ENCODE measurements around the gene KCNQ1.

DNA sequence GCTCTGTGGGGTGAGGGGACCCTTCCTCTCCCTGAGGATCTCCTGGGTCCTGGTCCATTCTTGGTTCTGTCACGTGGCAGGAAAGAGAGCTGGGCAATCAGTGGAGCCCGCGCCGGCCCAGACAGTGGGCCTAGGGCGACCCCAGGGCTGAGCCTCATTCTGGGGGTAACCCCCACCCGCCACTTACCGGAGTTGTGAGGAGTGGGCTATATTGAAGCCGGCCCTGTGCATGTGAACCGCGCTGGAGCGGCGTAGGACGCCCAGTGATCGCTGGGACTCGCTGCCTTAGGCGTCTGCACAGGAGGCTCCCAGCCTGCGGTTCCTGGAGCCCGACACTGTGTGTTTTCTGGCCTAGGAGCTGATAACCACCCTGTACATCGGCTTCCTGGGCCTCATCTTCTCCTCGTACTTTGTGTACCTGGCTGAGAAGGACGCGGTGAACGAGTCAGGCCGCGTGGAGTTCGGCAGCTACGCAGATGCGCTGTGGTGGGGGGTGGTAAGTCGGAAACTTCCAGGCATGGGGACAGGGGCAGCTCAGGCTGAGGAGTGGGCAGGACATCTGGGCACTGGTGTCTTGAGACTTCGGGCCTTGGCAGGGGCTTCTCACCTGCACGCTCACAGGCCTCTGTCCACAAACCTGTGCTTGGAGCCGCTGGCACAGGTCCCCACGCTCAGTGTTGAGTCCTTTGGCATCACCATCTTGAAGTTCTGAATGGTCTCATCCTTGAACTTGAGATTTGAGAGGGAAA lies 127.9 kb downstream of the KCNQ1 start:
- TF ChIP-seq POLR2A (IDR thresholded peaks at IDR 0.05; ENCODE audit: low read depth, low read length) (no peak), POLR2AphosphoS5 (IDR thresholded peaks at IDR 0.05; ENCODE audit: low read depth, low read length) (no peak), TAF1 (IDR thresholded peaks at IDR 0.05; ENCODE audit: borderline replicate concordance, low read depth, low read length) (no peak)

Data from GM12892 (cell line).